ENCODE data around the gene PPP4R2. TPM values are rescaled to one million over a fixed set of nuclear protein-coding genes. Genes with fewer than 3 reads are reported as not detected.

The PPP4R2 gene
- 26.7 to 44.0 TPM (median 35.3 TPM) in 5 replicates for total RNA-seq (2022; extraction: Qiagen RNA extraction)

GRCh38 chr3:72996473-72997333 is at the start of gene PPP4R2:
PPP4R2 (plus strand) TSS chr3:72996811; CDS start chr3:72997038, 227 bp downstream.

GRCh38 chr3:73061416-73061815 is 64.8 kb downstream of the PPP4R2 start, which contains the start of gene EBLN2:
EBLN2 (plus strand) TSS chr3:73061659; CDS start chr3:73062082, 423 bp downstream.

Other genes with a start within 250 kb of the PPP4R2 start
- gene SHQ1, start 148.4 kb upstream of the PPP4R2 start, total RNA-seq (2022; extraction: Qiagen RNA extraction), result 17.3 to 20.2 TPM (median 17.5 TPM) in 5 replicates
- gene GXYLT2, start 108.8 kb upstream of the PPP4R2 start, total RNA-seq (2022; extraction: Qiagen RNA extraction), result 0.95 to 2.2 TPM (median 1.6 TPM) in 5 replicates
- gene EBLN2, start 64.8 kb downstream of the PPP4R2 start, total RNA-seq (2022; extraction: Qiagen RNA extraction), result 0.37 to 0.67 TPM (median 0.50 TPM) in 5 replicates

Data from A549 treated with CORT108297 at 1 μM for 4 hours (cell line).